Breast epithelium (tissue), 3 donors: ENCODE data around the gene REG3G.

Experiments used
- CTCF ChIP-seq, 3 donors: fragments of 450-650 bp; IDR thresholded peaks; one replicate each; pipeline ENCODE4 v1.5.1; 2016 to 2017; ENCODE audit warnings: antibody characterized with exemption in 3 of 3, mild to moderate bottlenecking in 3 of 3, moderate library complexity in 3 of 3
- POLR2A ChIP-seq: fragments of 450-650 bp; IDR thresholded peaks from one replicate; pipeline ENCODE4 v1.6.1; 2016; ENCODE audit warnings: antibody characterized with exemption, mild to moderate bottlenecking, moderate library complexity

GRCh38 chr2:79011496-79011895, 14.0 kb upstream of the REG3G start:
- TF ChIP-seq CTCF (IDR thresholded peaks at IDR 0.05) (no peak), POLR2A (no peak)
